NCI-H146 treated with DMSO at 0.1 percent for 48 hours (cell line): ENCODE measurements around the gene ARHGAP35.
"Not testable (repeated sequence)": the region's sequence is repeated elsewhere in the genome, so short reads cannot be mapped to it uniquely, and the experiment has no call there.

Source experiments
- DNase-seq: peaks from one replicate; lab custom pipeline; 2025; ENCODE audit not compliant: unreplicated experiment; lab: John Stamatoyannopoulos, UW

The ARHGAP35 gene

GRCh38 chr19:46868025-46868802 lies 7.4 kb downstream of the ARHGAP35 start:
- DNase-seq, result no peak

GRCh38 chr19:46871173-46871572 lies 10.4 kb downstream of the ARHGAP35 start:
- not testable (repeated sequence) for DNase-seq

- DNase-seq, result no peak
These were observed 12.2 kb downstream of the ARHGAP35 start for GRCh38 chr19:46872967-46873366.

- DNase-seq, result no peak
These were observed 14.4 kb downstream of the ARHGAP35 start for GRCh38 chr19:46875234-46875633.

GRCh38 chr19:46875657-46876056 lies 14.9 kb downstream of the ARHGAP35 start:
- no peak for DNase-seq

GRCh38 chr19:46878613-46879375 lies 18.0 kb downstream of the ARHGAP35 start:
- DNase-seq, result no peak

- DNase-seq, result no peak
These were observed 19.6 kb downstream of the ARHGAP35 start for GRCh38 chr19:46880431-46880830.

GRCh38 chr19:46881092-46881491 lies 20.3 kb downstream of the ARHGAP35 start:
- DNase-seq, result no peak

- DNase-seq, result no peak
These were observed 21.2 kb downstream of the ARHGAP35 start for GRCh38 chr19:46882034-46882433.

GRCh38 chr19:46882751-46883150 lies 22.0 kb downstream of the ARHGAP35 start:
- DNase-seq, result not testable (repeated sequence)

GRCh38 chr19:46885411-46885810 lies 24.6 kb downstream of the ARHGAP35 start:
- no peak for DNase-seq

- DNase-seq, result no peak
These were observed 25.9 kb downstream of the ARHGAP35 start for GRCh38 chr19:46886546-46887239.

GRCh38 chr19:46887240-46887782 lies 26.5 kb downstream of the ARHGAP35 start:
- no peak for DNase-seq

- no peak for DNase-seq
These were observed 29.8 kb downstream of the ARHGAP35 start for GRCh38 chr19:46890423-46891170.

GRCh38 chr19:46892252-46893179 lies 31.7 kb downstream of the ARHGAP35 start:
- no peak for DNase-seq

GRCh38 chr19:46896076-46896794 lies 35.4 kb downstream of the ARHGAP35 start:
- DNase-seq, result peak; percentile 25

GRCh38 chr19:46898731-46899130 lies 37.9 kb downstream of the ARHGAP35 start:
- no peak for DNase-seq

- no peak for DNase-seq
These were observed 39.5 kb downstream of the ARHGAP35 start for GRCh38 chr19:46900341-46900740.
